Stimulated activated naive B cell treated with anti-CD40 and anti-IgM and Interleukin-4, amounts not matched to agents 10 μg/mL and 1 μg/mL and 100 μg/mL, for 72 hours (primary cell): ENCODE results near the gene PPME1.

Source experiments
- ATAC-seq, 2 donors: fragments of 150-1000 bp; cut with Tn5 transposase; replicated peaks; 2 replicates each; pipeline ENCODE4 v1.10.0; 2021; ENCODE audit warnings: moderate library complexity in 1 of 2
- DNase-seq: peaks from one replicate; pipeline ENCODE4 v3.0.0; 2021
- H3K27ac Mint-ChIP-seq: one replicate; pipeline ENCODE4 v1.8.0; 2022; ENCODE audit warnings: mild to moderate bottlenecking, mixed read lengths
- H3K27me3 Mint-ChIP-seq, 2 donors: one replicate each; pipeline ENCODE4 v1.8.0; 2022; ENCODE audit warnings: mixed read lengths in 2 of 2
- H3K36me3 Mint-ChIP-seq, 2 donors: one replicate each; pipeline ENCODE4 v1.8.0; 2022; ENCODE audit warnings: mixed read lengths in 2 of 2, mild to moderate bottlenecking in 1 of 2
- H3K4me1 Mint-ChIP-seq, 2 donors: one replicate each; pipeline ENCODE4 v1.8.0; 2022; ENCODE audit warnings: mixed read lengths in 2 of 2, mild to moderate bottlenecking in 1 of 2
- H3K4me3 Mint-ChIP-seq, 2 donors: one replicate each; pipeline ENCODE4 v1.8.0; 2022; ENCODE audit warnings: mild to moderate bottlenecking in 2 of 2, mixed read lengths in 2 of 2, moderate library complexity in 1 of 2
- H3K9me3 Mint-ChIP-seq, 2 donors: one replicate each; pipeline ENCODE4 v1.8.0; 2022; ENCODE audit warnings: mixed read lengths in 2 of 2, mild to moderate bottlenecking in 1 of 2

Gene PPME1

GRCh38 chr11:74141908-74142307 is 29.2 kb upstream of the PPME1 start:
- Mint-ChIP-seq H3K36me3 (peaks cover 12 to 28% of the 10 kb centered on the region in 2 donors), H3K4me3 (no peak overlapping the region)

GRCh38 chr11:74142624-74143023 is 28.5 kb upstream of the PPME1 start:
- DNase-seq: no peak
- no peak for ATAC-seq
- no peak overlapping the region for H3K27ac Mint-ChIP-seq
- H3K9me3 Mint-ChIP-seq: no peaks in the 10 kb centered on the region
- H3K36me3 Mint-ChIP-seq: peaks cover 11 to 25% of the 10 kb centered on the region in 2 donors
- H3K27me3 Mint-ChIP-seq: no peaks in the 10 kb centered on the region
- no peak overlapping the region for H3K4me3 Mint-ChIP-seq
- H3K4me1 Mint-ChIP-seq: peaks cover 2 to 5% of the 10 kb centered on the region in 2 donors

More at GRCh38 chr11:74141908-74142307, 29.2 kb upstream of the PPME1 start:
- Mint-ChIP-seq H3K27me3 (no peaks in the 10 kb centered on the region), H3K27ac (no peak overlapping the region), H3K4me1 (peaks cover 2 to 5% of the 10 kb centered on the region in 2 donors), H3K9me3 (no peaks in the 10 kb centered on the region)
- no peak for DNase-seq
- ATAC-seq: no peak

DNA sequence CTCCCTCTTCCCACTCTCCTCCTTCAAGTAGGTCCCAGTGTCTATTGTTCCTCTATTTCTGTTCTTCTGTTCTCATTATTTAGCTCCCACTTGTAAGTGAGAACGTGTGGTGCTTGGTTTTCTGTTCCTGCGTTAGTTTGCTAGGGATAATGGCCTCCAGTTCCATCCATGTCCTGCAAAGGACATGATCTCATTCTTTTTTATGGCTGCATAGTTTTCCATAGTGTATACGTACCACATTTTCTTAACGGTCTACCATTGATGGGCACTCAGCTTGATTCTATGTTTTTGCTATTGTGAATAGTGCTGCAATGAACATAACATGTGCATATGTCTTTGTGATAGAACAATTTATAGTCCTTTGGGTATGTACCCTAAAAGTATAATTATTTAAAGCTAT is 26.5 kb upstream of the PPME1 start:
- no peak overlapping the region for H3K27ac Mint-ChIP-seq
- peaks cover 2 to 5% of the 10 kb centered on the region in 2 donors for H3K4me1 Mint-ChIP-seq
- H3K36me3 Mint-ChIP-seq: peaks cover 8 to 19% of the 10 kb centered on the region in 2 donors
- ATAC-seq (no peak), DNase-seq (no peak)
- no peaks in the 10 kb centered on the region for H3K9me3 Mint-ChIP-seq
- no peak overlapping the region for H3K4me3 Mint-ChIP-seq
- H3K27me3 Mint-ChIP-seq: no peaks in the 10 kb centered on the region

DNA sequence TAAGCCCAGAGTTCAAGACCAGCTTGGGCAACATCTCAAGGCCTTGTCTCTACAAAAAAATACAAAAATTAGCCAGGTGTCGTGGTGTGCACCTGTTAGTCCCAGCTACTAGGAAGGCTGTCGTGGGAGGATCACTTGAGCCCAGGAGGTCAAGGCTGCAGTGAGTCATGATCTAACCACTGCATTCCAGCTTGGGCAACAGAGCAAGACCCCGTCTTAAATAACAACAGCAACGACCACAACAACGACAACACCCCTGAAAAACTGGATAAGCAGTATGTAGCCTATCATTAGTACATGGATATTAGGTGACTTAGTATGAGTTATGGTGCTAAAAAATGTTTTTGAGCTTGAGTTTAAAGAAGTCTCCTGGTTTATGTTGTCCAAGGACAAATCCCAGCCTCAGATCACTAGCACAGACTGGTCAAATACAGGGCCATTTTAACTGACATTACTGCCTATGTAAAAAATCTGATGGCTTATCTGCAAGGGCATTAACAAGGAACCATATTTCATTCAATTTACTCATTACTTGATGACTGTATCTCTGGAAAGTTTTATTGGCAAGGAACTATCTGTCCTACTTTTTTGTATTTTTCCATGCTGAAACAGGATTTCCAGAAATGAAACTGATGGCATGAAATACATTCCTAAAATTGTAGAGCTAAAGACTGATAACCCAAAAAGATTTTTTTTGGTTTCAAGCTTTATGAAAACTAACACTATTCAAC is 23.7 kb upstream of the PPME1 start:
- Mint-ChIP-seq H3K27me3 (no peaks in the 10 kb centered on the region), H3K4me3 (no peak overlapping the region), H3K9me3 (no peaks in the 10 kb centered on the region), H3K27ac (no peak overlapping the region), H3K36me3 (peaks cover 8 to 16% of the 10 kb centered on the region in 2 donors), H3K4me1 (no peaks in the 10 kb centered on the region)
- ATAC-seq: no peak
- DNase-seq: no peak

GRCh38 chr11:74153224-74153623 is 17.9 kb upstream of the PPME1 start:
- no peak overlapping the region for H3K27ac Mint-ChIP-seq
- H3K9me3 Mint-ChIP-seq: peaks cover 0 to 2% of the 10 kb centered on the region in 2 donors
- H3K27me3 Mint-ChIP-seq: no peaks in the 10 kb centered on the region
- ATAC-seq (no peak), DNase-seq (no peak)
- peaks cover 0 to 5% of the 10 kb centered on the region in 2 donors for H3K4me1 Mint-ChIP-seq
- no peak overlapping the region for H3K4me3 Mint-ChIP-seq
- H3K36me3 Mint-ChIP-seq: peaks cover 22 to 24% of the 10 kb centered on the region in 2 donors

- peaks cover 21 to 25% of the 10 kb centered on the region in 2 donors for H3K36me3 Mint-ChIP-seq
- no peak overlapping the region for H3K4me3 Mint-ChIP-seq
- peaks cover 0 to 5% of the 10 kb centered on the region in 2 donors for H3K4me1 Mint-ChIP-seq
- H3K27me3 Mint-ChIP-seq: no peaks in the 10 kb centered on the region
- ATAC-seq (no peak), DNase-seq (no peak)
- peaks cover 0 to 2% of the 10 kb centered on the region in 2 donors for H3K9me3 Mint-ChIP-seq
- no peak overlapping the region for H3K27ac Mint-ChIP-seq
These were observed 16.3 kb upstream of the PPME1 start for GRCh38 chr11:74154620-74155281.

DNA sequence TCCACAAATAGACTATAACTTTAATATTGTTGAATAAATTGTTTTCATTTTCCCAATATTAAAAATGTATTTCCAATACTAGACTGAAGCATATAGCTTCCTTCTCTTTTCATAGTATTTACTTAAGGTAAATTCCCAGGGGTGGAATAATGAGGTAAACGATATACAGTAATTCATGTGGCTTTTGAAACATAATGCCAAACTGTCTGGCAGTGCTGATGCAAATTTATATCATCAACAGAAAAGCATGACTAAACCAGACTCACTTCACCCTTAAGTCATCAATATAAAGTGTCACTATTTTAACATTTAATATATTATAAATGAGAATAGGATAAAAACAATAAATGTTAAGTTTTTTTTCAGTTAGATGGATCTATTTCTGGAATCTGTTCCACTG is 13.9 kb upstream of the PPME1 start:
- no peak overlapping the region for H3K27ac Mint-ChIP-seq
- H3K9me3 Mint-ChIP-seq: peaks cover 0 to 2% of the 10 kb centered on the region in 2 donors
- H3K4me3 Mint-ChIP-seq: no peak overlapping the region
- no peak for ATAC-seq
- no peaks in the 10 kb centered on the region for H3K27me3 Mint-ChIP-seq
- peaks cover 8 to 11% of the 10 kb centered on the region in 2 donors for H3K4me1 Mint-ChIP-seq
- peaks cover 28 to 34% of the 10 kb centered on the region in 2 donors for H3K36me3 Mint-ChIP-seq
- DNase-seq: no peak

DNA sequence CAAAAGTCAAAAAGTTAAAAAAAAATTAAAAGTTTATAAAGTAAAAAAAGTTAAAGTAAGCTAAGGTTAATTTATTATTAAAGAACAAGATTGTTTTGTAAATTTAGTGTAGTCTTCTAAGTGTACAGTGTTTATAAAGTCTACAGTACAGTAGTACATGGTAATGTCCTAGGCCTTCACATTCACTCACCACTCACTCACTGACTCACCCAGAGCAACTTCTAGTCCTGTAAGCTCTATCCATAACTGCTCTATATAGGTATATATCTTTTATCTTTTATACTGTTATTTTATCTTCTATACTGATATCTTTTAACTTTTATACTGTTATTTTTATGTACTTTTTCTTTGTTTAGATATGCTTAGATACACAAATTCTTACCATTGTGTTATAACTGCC is 11.4 kb upstream of the PPME1 start:
- Mint-ChIP-seq H3K27me3 (no peaks in the 10 kb centered on the region), H3K4me3 (no peak overlapping the region), H3K27ac (no peak overlapping the region), H3K4me1 (peaks cover 10 to 22% of the 10 kb centered on the region in 2 donors), H3K9me3 (peaks cover 0 to 2% of the 10 kb centered on the region in 2 donors), H3K36me3 (peaks cover 20 to 40% of the 10 kb centered on the region in 2 donors)
- DNase-seq: no peak
- ATAC-seq: no peak

DNA sequence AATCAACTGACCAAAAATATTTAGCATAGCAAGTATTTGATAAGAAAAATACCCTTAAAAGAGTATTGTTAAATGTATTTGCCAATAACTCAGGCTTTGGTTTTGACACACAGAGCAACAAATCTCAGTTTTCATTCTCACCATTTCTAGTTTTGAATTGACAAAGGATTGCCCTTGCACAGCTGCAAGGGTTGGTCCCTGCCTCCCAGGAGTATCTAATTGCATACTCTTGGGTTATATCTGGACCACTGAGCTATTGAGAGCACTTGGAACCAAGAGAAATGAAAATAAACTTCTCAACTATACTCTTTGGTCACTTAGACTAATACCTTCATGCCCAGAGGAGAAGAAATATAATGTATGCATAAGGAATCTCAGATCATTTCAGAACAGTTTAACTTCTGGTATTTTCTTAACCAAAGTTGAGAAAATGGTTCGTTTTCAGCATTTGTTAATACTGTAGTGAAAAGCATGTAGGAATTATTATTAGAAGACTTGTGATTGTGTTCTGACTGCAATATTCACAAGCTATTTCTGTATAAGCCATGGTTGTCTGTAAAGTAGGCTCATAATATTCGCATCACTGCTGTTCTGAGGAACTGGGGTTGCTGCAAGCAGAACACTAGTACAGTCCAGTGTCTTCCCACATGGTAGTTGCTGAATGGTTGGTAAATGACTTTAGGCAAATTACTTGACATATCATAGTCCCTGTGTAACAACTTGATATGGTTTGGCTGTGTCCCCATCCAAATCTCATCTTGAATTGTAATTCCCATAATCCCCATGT is 8.2 kb upstream of the PPME1 start:
- peaks cover 17 to 43% of the 10 kb centered on the region in 2 donors for H3K36me3 Mint-ChIP-seq
- H3K4me1 Mint-ChIP-seq: peaks cover 7 to 22% of the 10 kb centered on the region in 2 donors
- peaks cover 0 to 1% of the 10 kb centered on the region in 2 donors for H3K9me3 Mint-ChIP-seq
- H3K27me3 Mint-ChIP-seq: no peaks in the 10 kb centered on the region
- H3K27ac Mint-ChIP-seq: no peak overlapping the region
- ATAC-seq: peak; percentile 46 to 52
- no peak overlapping the region for H3K4me3 Mint-ChIP-seq
- no peak for DNase-seq

GRCh38 chr11:74168838-74169237 is 2.3 kb upstream of the PPME1 start:
- ATAC-seq: no peak
- no peak overlapping the region for H3K27ac Mint-ChIP-seq
- H3K4me3 Mint-ChIP-seq: no peak overlapping the region
- H3K9me3 Mint-ChIP-seq: no peaks in the 10 kb centered on the region
- DNase-seq: no peak
- H3K4me1 Mint-ChIP-seq: peaks cover 2 to 3% of the 10 kb centered on the region in 2 donors
- H3K36me3 Mint-ChIP-seq: peaks cover 5 to 15% of the 10 kb centered on the region in 2 donors
- H3K27me3 Mint-ChIP-seq: no peaks in the 10 kb centered on the region

GRCh38 chr11:74169738-74170458 is 1.2 kb upstream of the PPME1 start:
- peaks cover 0 to 4% of the 10 kb centered on the region in 2 donors for H3K4me1 Mint-ChIP-seq
- H3K27ac Mint-ChIP-seq: no peak overlapping the region
- no peaks in the 10 kb centered on the region for H3K9me3 Mint-ChIP-seq
- H3K36me3 Mint-ChIP-seq: peaks cover 4 to 11% of the 10 kb centered on the region in 2 donors
- H3K4me3 Mint-ChIP-seq: no peak overlapping the region
- ATAC-seq (no peak), DNase-seq (no peak)
- H3K27me3 Mint-ChIP-seq: no peaks in the 10 kb centered on the region

- ATAC-seq (no peak), DNase-seq (no peak)
- peaks cover 2 to 7% of the 10 kb centered on the region in 2 donors for H3K36me3 Mint-ChIP-seq
- no peaks in the 10 kb centered on the region for H3K27me3 Mint-ChIP-seq
- H3K4me3 Mint-ChIP-seq: no peak overlapping the region
- H3K4me1 Mint-ChIP-seq: peaks cover 0 to 4% of the 10 kb centered on the region in 2 donors
- no peaks in the 10 kb centered on the region for H3K9me3 Mint-ChIP-seq
- no peak overlapping the region for H3K27ac Mint-ChIP-seq
These were observed 510 bp downstream of the PPME1 start for GRCh38 chr11:74171630-74171968.

DNA sequence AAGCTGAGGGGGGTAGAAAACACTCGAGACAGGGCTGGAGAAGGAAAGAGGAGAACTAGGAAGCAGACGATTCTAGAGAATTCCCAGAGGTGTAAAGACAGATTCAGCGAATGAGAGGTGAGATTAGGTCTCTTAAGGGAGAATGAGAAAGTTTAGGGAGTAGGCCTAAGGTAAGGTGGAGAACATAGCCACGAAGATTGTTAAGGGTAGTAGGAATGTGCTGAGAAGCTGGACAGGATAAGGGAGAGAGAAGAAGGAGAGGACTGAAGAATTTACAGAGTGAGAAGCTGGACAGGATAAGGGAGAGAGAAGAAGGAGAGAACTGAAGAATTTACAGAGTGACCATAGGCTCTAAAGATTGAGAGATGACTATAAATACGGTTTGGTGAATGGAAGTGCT is 908 bp downstream of the PPME1 start:
- peaks cover 2 to 4% of the 10 kb centered on the region in 2 donors for H3K36me3 Mint-ChIP-seq
- ATAC-seq (no peak), DNase-seq (no peak)
- H3K9me3 Mint-ChIP-seq: no peaks in the 10 kb centered on the region
- no peak overlapping the region for H3K4me3 Mint-ChIP-seq
- H3K27ac Mint-ChIP-seq: no peak overlapping the region
- H3K4me1 Mint-ChIP-seq: peaks cover 0 to 4% of the 10 kb centered on the region in 2 donors
- no peaks in the 10 kb centered on the region for H3K27me3 Mint-ChIP-seq

DNA sequence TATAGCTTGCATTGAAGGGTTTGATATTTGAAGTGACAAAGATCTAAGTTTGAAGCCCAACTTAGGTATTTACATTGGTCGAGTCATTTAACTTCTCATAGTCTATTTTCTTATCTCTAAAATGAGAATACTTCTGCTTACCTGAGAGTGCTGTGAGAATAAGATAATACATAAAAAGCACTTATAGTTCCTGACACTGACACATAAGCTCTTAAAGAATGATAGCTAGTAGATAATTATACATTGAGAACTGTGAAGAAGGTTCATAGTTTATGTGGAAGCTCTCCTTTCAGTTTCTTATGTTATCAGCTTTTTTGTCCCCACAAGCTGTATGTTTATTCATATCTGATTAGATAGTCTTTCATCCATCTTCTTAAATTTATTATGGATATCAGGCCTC is 4.8 kb downstream of the PPME1 start:
- ATAC-seq: no peak
- no peak overlapping the region for H3K27ac Mint-ChIP-seq
- peaks cover 5 to 10% of the 10 kb centered on the region in 2 donors for H3K4me1 Mint-ChIP-seq

More for the DNA sequence above, 4.8 kb downstream of the PPME1 start:
- no peak overlapping the region for H3K4me3 Mint-ChIP-seq
- peaks cover 10 to 13% of the 10 kb centered on the region in 2 donors for H3K36me3 Mint-ChIP-seq
- no peaks in the 10 kb centered on the region for H3K9me3 Mint-ChIP-seq
- DNase-seq: no peak
- no peaks in the 10 kb centered on the region for H3K27me3 Mint-ChIP-seq
